ENCODE results near the gene KAT2B.
"Not testable (repeated sequence)": the region's sequence is repeated elsewhere in the genome, so short reads cannot be mapped to it uniquely, and the experiment has no call there.

KAT2B gene

GRCh38 chr3:20039765-20040547, at the start of gene KAT2B:
Gene KAT2B (plus strand): TSS chr3:20040446. CDS start chr3:20040478, 32 bp downstream.
- DNase-seq (ENCODE audit: low spot score) (peak; percentile 84), FAIRE-seq (no peak)

- FAIRE-seq (no peak), DNase-seq (ENCODE audit: low spot score) (no peak)
Observed at GRCh38 chr3:19994796-19995195, 45.5 kb upstream of the KAT2B start.

- no peak for FAIRE-seq
- no peak for DNase-seq (ENCODE audit: low spot score)
Observed at GRCh38 chr3:19997502-19997901, 42.7 kb upstream of the KAT2B start.

GRCh38 chr3:20001932-20002331, 38.3 kb upstream of the KAT2B start:
- DNase-seq (ENCODE audit: low spot score) (no peak), FAIRE-seq (no peak)

- FAIRE-seq (no peak), DNase-seq (ENCODE audit: low spot score) (no peak)
Observed at GRCh38 chr3:20007960-20008359, 32.3 kb upstream of the KAT2B start.

- DNase-seq (ENCODE audit: low spot score) (no peak), FAIRE-seq (no peak)
Observed at GRCh38 chr3:20008646-20009045, 31.6 kb upstream of the KAT2B start.

GRCh38 chr3:20012164-20012563, 28.1 kb upstream of the KAT2B start, which contains the start of gene PP2D1:
Gene PP2D1 (minus strand): TSS chr3:20012264. CDS start chr3:20012072, 192 bp downstream.
- DNase-seq (ENCODE audit: low spot score) (no peak), FAIRE-seq (no peak)

GRCh38 chr3:20013396-20013795, 26.9 kb upstream of the KAT2B start:
- FAIRE-seq: no peak

GRCh38 chr3:20015525-20015924, 24.7 kb upstream of the KAT2B start:
- no peak for FAIRE-seq

More at GRCh38 chr3:20013396-20013795, 26.9 kb upstream of the KAT2B start:
- DNase-seq (ENCODE audit: low spot score): no peak

GRCh38 chr3:20016076-20016475, 24.2 kb upstream of the KAT2B start:
- not testable (repeated sequence) for FAIRE-seq; DNase-seq (ENCODE audit: low spot score)

More at GRCh38 chr3:20015525-20015924, 24.7 kb upstream of the KAT2B start:
- DNase-seq (ENCODE audit: low spot score): no peak

- DNase-seq (ENCODE audit: low spot score) (no peak), FAIRE-seq (no peak)
Observed at GRCh38 chr3:20022954-20023622, 17.2 kb upstream of the KAT2B start.

GRCh38 chr3:20023623-20024405, 16.4 kb upstream of the KAT2B start:
- DNase-seq (ENCODE audit: low spot score): peak; percentile 11
- no peak for FAIRE-seq

GRCh38 chr3:20027136-20027535, 13.1 kb upstream of the KAT2B start:
- FAIRE-seq (no peak), DNase-seq (ENCODE audit: low spot score) (no peak)

- no peak for FAIRE-seq
- DNase-seq (ENCODE audit: low spot score): no peak
Observed at GRCh38 chr3:20028905-20029331, 11.3 kb upstream of the KAT2B start.

GRCh38 chr3:20031939-20032338, 8.3 kb upstream of the KAT2B start:
- not testable (repeated sequence) for FAIRE-seq; DNase-seq (ENCODE audit: low spot score)

- no peak for FAIRE-seq
Observed at GRCh38 chr3:20035019-20035418, 5.2 kb upstream of the KAT2B start.

GRCh38 chr3:20037255-20037996, 2.8 kb upstream of the KAT2B start:
- no peak for FAIRE-seq
- no peak for DNase-seq (ENCODE audit: low spot score)

More at GRCh38 chr3:20035019-20035418, 5.2 kb upstream of the KAT2B start:
- DNase-seq (ENCODE audit: low spot score): no peak

- FAIRE-seq (no peak), DNase-seq (ENCODE audit: low spot score) (no peak)
Observed at GRCh38 chr3:20038699-20039465, 1.4 kb upstream of the KAT2B start.

- no peak for DNase-seq (ENCODE audit: low spot score)
- FAIRE-seq: no peak
Observed at GRCh38 chr3:20039466-20039764, 831 bp upstream of the KAT2B start.

GRCh38 chr3:20040548-20041196, 426 bp downstream of the KAT2B start:
- DNase-seq (ENCODE audit: low spot score): peak; percentile 74
- no peak for FAIRE-seq
